HEK293 (cell line): ENCODE measurements around the gene EML4.

Experiments
- PRDM1 ChIP-seq: fragments of 450-650 bp; formaldehyde crosslinking; IDR thresholded peaks from 2 replicates; pipeline ENCODE4; 2016; ENCODE audit warnings: missing biosample characterization, missing genetic modification characterization
- TCF7L2 ChIP-seq: IDR thresholded peaks from 2 replicates; pipeline ENCODE4 v1.6.1; 2011; ENCODE audit warnings: low read depth, mild to moderate bottlenecking, inconsistent platforms, low read length, moderate library complexity, borderline replicate concordance
- YY2 ChIP-seq: fragments of 450-650 bp; formaldehyde crosslinking; IDR thresholded peaks from 2 replicates; pipeline ENCODE4 v1.5.1; 2016; ENCODE audit warnings: missing biosample characterization, missing genetic modification characterization
- ZBTB17 ChIP-seq: fragments of 450-650 bp; formaldehyde crosslinking; IDR thresholded peaks from 2 replicates; pipeline ENCODE4 v1.5.1; 2016; ENCODE audit warnings: missing biosample characterization, missing genetic modification characterization
- ZBTB20 ChIP-seq: fragments of 450-650 bp; formaldehyde crosslinking; IDR thresholded peaks from 2 replicates; pipeline ENCODE4 v1.5.1; 2016; ENCODE audit warnings: missing biosample characterization, missing genetic modification characterization
- ZBTB21 ChIP-seq: fragments of 450-650 bp; formaldehyde crosslinking; IDR thresholded peaks from 2 replicates; pipeline ENCODE4 v1.5.1; 2017; ENCODE audit warnings: missing biosample characterization, missing genetic modification characterization
- ZNF169 ChIP-seq: fragments of 450-650 bp; formaldehyde crosslinking; IDR thresholded peaks from 2 replicates; pipeline ENCODE4 v1.5.1; 2016; ENCODE audit warnings: missing biosample characterization, missing genetic modification characterization
- ZNF311 ChIP-seq: fragments of 450-650 bp; formaldehyde crosslinking; IDR thresholded peaks from 2 replicates; pipeline ENCODE4 v1.5.1; 2017; ENCODE audit warnings: missing biosample characterization, missing genetic modification characterization, borderline replicate concordance
- TF ChIP-seq, protein P1 (sequence below): fragments of 450-650 bp; formaldehyde crosslinking; IDR thresholded peaks from 2 replicates; pipeline ENCODE4 v1.5.1; 2016; ENCODE audit warnings: missing biosample characterization, missing genetic modification characterization
- TF ChIP-seq, protein P2 (sequence below): fragments of 450-650 bp; IDR thresholded peaks from 2 replicates; pipeline ENCODE4 v1.5.1; 2018; ENCODE audit warnings: missing biosample characterization, missing genetic modification characterization
- TF ChIP-seq, protein P3 (sequence below): fragments of 450-650 bp; formaldehyde crosslinking; IDR thresholded peaks from 2 replicates; pipeline ENCODE4 v1.5.1; 2016; ENCODE audit warnings: missing biosample characterization, missing genetic modification characterization
- TF ChIP-seq, protein P4 (sequence below): fragments of 450-650 bp; formaldehyde crosslinking; IDR thresholded peaks from 2 replicates; pipeline ENCODE4 v1.5.1; 2016; ENCODE audit warnings: missing biosample characterization, missing genetic modification characterization
- TF ChIP-seq, protein P5 (sequence below): fragments of 450-650 bp; formaldehyde crosslinking; IDR thresholded peaks from 2 replicates; pipeline ENCODE4 v1.5.1; 2016; ENCODE audit warnings: missing biosample characterization, missing genetic modification characterization
- TF ChIP-seq, protein P6 (sequence below): fragments of 450-650 bp; formaldehyde crosslinking; IDR thresholded peaks from 2 replicates; pipeline ENCODE4 v1.5.1; 2017; ENCODE audit warnings: missing biosample characterization, missing genetic modification characterization

DNA sequence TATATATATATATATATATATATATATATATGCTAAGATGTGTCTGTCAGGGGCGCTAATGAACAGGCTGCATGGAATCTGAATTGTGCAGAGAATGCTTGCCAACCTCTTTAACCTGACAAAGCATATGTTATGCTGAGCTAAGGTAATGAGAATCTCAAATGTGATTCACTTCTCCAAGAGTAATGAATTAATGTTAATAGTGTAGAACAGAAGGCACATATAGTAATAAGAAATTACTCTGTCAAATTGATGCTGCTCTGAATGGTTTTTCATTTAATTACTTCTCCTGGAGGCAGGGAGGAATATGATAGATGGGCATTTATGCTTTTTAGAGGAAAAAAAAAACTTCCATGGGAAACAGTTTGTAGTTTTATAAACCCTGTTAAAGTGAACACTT, 156.5 kb downstream of the EML4 start:
- TF ChIP-seq PRDM1 (no peak), TCF7L2 (no peak), YY2 (tag by site-specific recombination) (no peak), ZBTB21 (tag by site-specific recombination) (no peak), ZNF169 (tag by site-specific recombination) (no peak), ZNF311 (tag by site-specific recombination) (no peak), ZBTB20 (no peak), ZBTB17 (no peak)
- TF ChIP-seq, protein P1, sequence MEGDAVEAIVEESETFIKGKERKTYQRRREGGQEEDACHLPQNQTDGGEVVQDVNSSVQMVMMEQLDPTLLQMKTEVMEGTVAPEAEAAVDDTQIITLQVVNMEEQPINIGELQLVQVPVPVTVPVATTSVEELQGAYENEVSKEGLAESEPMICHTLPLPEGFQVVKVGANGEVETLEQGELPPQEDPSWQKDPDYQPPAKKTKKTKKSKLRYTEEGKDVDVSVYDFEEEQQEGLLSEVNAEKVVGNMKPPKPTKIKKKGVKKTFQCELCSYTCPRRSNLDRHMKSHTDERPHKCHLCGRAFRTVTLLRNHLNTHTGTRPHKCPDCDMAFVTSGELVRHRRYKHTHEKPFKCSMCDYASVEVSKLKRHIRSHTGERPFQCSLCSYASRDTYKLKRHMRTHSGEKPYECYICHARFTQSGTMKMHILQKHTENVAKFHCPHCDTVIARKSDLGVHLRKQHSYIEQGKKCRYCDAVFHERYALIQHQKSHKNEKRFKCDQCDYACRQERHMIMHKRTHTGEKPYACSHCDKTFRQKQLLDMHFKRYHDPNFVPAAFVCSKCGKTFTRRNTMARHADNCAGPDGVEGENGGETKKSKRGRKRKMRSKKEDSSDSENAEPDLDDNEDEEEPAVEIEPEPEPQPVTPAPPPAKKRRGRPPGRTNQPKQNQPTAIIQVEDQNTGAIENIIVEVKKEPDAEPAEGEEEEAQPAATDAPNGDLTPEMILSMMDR (tag by site-specific recombination) = no peak
- TF ChIP-seq, protein P2, sequence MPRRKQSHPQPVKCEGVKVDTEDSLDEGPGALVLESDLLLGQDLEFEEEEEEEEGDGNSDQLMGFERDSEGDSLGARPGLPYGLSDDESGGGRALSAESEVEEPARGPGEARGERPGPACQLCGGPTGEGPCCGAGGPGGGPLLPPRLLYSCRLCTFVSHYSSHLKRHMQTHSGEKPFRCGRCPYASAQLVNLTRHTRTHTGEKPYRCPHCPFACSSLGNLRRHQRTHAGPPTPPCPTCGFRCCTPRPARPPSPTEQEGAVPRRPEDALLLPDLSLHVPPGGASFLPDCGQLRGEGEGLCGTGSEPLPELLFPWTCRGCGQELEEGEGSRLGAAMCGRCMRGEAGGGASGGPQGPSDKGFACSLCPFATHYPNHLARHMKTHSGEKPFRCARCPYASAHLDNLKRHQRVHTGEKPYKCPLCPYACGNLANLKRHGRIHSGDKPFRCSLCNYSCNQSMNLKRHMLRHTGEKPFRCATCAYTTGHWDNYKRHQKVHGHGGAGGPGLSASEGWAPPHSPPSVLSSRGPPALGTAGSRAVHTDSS = no peak
- TF ChIP-seq, protein P3, sequence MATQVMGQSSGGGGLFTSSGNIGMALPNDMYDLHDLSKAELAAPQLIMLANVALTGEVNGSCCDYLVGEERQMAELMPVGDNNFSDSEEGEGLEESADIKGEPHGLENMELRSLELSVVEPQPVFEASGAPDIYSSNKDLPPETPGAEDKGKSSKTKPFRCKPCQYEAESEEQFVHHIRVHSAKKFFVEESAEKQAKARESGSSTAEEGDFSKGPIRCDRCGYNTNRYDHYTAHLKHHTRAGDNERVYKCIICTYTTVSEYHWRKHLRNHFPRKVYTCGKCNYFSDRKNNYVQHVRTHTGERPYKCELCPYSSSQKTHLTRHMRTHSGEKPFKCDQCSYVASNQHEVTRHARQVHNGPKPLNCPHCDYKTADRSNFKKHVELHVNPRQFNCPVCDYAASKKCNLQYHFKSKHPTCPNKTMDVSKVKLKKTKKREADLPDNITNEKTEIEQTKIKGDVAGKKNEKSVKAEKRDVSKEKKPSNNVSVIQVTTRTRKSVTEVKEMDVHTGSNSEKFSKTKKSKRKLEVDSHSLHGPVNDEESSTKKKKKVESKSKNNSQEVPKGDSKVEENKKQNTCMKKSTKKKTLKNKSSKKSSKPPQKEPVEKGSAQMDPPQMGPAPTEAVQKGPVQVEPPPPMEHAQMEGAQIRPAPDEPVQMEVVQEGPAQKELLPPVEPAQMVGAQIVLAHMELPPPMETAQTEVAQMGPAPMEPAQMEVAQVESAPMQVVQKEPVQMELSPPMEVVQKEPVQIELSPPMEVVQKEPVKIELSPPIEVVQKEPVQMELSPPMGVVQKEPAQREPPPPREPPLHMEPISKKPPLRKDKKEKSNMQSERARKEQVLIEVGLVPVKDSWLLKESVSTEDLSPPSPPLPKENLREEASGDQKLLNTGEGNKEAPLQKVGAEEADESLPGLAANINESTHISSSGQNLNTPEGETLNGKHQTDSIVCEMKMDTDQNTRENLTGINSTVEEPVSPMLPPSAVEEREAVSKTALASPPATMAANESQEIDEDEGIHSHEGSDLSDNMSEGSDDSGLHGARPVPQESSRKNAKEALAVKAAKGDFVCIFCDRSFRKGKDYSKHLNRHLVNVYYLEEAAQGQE (tag by site-specific recombination) = no peak
- TF ChIP-seq, protein P4, sequence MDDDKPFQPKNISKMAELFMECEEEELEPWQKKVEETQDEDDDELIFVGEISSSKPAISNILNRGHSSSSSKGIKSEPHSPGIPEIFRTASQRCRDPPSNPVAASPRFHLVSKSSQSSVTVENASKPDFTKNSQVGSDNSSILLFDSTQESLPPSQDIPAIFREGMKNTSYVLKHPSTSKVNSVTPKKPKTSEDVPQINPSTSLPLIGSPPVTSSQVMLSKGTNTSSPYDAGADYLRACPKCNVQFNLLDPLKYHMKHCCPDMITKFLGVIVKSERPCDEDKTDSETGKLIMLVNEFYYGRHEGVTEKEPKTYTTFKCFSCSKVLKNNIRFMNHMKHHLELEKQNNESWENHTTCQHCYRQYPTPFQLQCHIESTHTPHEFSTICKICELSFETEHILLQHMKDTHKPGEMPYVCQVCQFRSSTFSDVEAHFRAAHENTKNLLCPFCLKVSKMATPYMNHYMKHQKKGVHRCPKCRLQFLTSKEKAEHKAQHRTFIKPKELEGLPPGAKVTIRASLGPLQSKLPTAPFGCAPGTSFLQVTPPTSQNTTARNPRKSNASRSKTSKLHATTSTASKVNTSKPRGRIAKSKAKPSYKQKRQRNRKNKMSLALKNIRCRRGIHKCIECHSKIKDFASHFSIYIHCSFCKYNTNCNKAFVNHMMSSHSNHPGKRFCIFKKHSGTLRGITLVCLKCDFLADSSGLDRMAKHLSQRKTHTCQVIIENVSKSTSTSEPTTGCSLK (tag by site-specific recombination) = no peak
- TF ChIP-seq, protein P5, sequence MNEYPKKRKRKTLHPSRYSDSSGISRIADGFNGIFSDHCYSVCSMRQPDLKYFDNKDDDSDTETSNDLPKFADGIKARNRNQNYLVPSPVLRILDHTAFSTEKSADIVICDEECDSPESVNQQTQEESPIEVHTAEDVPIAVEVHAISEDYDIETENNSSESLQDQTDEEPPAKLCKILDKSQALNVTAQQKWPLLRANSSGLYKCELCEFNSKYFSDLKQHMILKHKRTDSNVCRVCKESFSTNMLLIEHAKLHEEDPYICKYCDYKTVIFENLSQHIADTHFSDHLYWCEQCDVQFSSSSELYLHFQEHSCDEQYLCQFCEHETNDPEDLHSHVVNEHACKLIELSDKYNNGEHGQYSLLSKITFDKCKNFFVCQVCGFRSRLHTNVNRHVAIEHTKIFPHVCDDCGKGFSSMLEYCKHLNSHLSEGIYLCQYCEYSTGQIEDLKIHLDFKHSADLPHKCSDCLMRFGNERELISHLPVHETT (tag by site-specific recombination) = no peak
- TF ChIP-seq, protein P6, sequence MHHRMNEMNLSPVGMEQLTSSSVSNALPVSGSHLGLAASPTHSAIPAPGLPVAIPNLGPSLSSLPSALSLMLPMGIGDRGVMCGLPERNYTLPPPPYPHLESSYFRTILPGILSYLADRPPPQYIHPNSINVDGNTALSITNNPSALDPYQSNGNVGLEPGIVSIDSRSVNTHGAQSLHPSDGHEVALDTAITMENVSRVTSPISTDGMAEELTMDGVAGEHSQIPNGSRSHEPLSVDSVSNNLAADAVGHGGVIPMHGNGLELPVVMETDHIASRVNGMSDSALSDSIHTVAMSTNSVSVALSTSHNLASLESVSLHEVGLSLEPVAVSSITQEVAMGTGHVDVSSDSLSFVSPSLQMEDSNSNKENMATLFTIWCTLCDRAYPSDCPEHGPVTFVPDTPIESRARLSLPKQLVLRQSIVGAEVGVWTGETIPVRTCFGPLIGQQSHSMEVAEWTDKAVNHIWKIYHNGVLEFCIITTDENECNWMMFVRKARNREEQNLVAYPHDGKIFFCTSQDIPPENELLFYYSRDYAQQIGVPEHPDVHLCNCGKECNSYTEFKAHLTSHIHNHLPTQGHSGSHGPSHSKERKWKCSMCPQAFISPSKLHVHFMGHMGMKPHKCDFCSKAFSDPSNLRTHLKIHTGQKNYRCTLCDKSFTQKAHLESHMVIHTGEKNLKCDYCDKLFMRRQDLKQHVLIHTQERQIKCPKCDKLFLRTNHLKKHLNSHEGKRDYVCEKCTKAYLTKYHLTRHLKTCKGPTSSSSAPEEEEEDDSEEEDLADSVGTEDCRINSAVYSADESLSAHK = no peak
